Nucleus accumbens (tissue), 56 donors: Measurements from ENCODE around the gene ZNF185.
A peak's percentile ranks its signal among the peaks of the same experiment; 100 is the strongest.

Experiments
- DNase-seq, 56 donors: peaks; one replicate each; lab custom pipeline; 2025; lab: John Stamatoyannopoulos, UW

ZNF185 gene

GRCh38 chrX:152897222-152898131 is at the start of gene ZNF185:
TSS of gene ZNF185 (plus strand) at chrX:152898067. CDS start at chrX:152914490, 16,423 bp downstream.
- DNase-seq = no peak

- peak in 7 of 56 donors; percentile 0 to 25 (median 9) for DNase-seq
These were observed 47.4 kb upstream of the ZNF185 start for GRCh38 chrX:152850465-152850864.

GRCh38 chrX:152853986-152854385 is 43.9 kb upstream of the ZNF185 start:
- DNase-seq = no peak

GRCh38 chrX:152861116-152861515 is 36.8 kb upstream of the ZNF185 start:
- no peak for DNase-seq

GRCh38 chrX:152861826-152862225 is 36.0 kb upstream of the ZNF185 start:
- no peak for DNase-seq

GRCh38 chrX:152865232-152865920 is 32.5 kb upstream of the ZNF185 start:
- DNase-seq = no peak

GRCh38 chrX:152866386-152866785 is 31.5 kb upstream of the ZNF185 start:
- DNase-seq = no peak

GRCh38 chrX:152869972-152870371 is 27.9 kb upstream of the ZNF185 start:
- DNase-seq = no peak

GRCh38 chrX:152871260-152871659 is 26.6 kb upstream of the ZNF185 start:
- no peak for DNase-seq

- DNase-seq = no peak
These were observed 25.3 kb upstream of the ZNF185 start for GRCh38 chrX:152872522-152872921.

- no peak for DNase-seq
These were observed 24.5 kb upstream of the ZNF185 start for GRCh38 chrX:152873361-152873760.

GRCh38 chrX:152876931-152877840 is 20.7 kb upstream of the ZNF185 start:
- no peak for DNase-seq

GRCh38 chrX:152878976-152879755 is 18.7 kb upstream of the ZNF185 start:
- peak in 2 of 56 donors; percentile 2 to 3 for DNase-seq

- no peak for DNase-seq
These were observed 16.6 kb upstream of the ZNF185 start for GRCh38 chrX:152881289-152881688.

- no peak for DNase-seq
These were observed 13.7 kb upstream of the ZNF185 start for GRCh38 chrX:152884171-152884570.

GRCh38 chrX:152886716-152887115 is 11.2 kb upstream of the ZNF185 start:
- DNase-seq = peak in 6 of 56 donors; percentile 1 to 32 (median 6)

GRCh38 chrX:152892499-152892898 is 5.4 kb upstream of the ZNF185 start:
- no peak for DNase-seq

GRCh38 chrX:152892999-152893891 is 4.6 kb upstream of the ZNF185 start:
- no peak for DNase-seq
